Nephron progenitor cell (in vitro differentiated cells): ENCODE results near the gene SLA2.
"Not testable (repeated sequence)": the region's sequence is repeated elsewhere in the genome, so short reads cannot be mapped to it uniquely, and the experiment has no call there.

Experiments
- DNase-seq: peaks from one replicate; pipeline ENCODE4 v3.0.0; 2021
- H3K27ac Mint-ChIP-seq: 2 replicates; pipeline ENCODE4 v1.8.0; 2021; ENCODE audit warnings: mild to moderate bottlenecking, moderate library complexity, mixed read lengths
- H3K27me3 Mint-ChIP-seq: 2 replicates; pipeline ENCODE4 v1.8.0; 2021; ENCODE audit warnings: mild to moderate bottlenecking, low read depth, mixed read lengths; ENCODE audit not compliant: poor library complexity
- H3K36me3 Mint-ChIP-seq: 2 replicates; pipeline ENCODE4 v1.8.0; 2021; ENCODE audit warnings: low read depth, mixed read lengths
- H3K4me1 Mint-ChIP-seq: 2 replicates; pipeline ENCODE4 v1.8.0; 2021; ENCODE audit warnings: mixed read lengths
- H3K4me3 Mint-ChIP-seq: 2 replicates; pipeline ENCODE4 v1.8.0; 2021; ENCODE audit warnings: mild to moderate bottlenecking, moderate library complexity, mixed read lengths
- H3K9me3 Mint-ChIP-seq: 2 replicates; pipeline ENCODE4 v1.8.0; 2021; ENCODE audit warnings: mild to moderate bottlenecking, moderate library complexity, mixed read lengths
- TF ChIP-seq, protein P1 (sequence below): fragments of 200-600 bp; sonication (generic); IDR thresholded peaks from 2 replicates; pipeline ENCODE4 v1.5.0; 2021; ENCODE audit warnings: antibody characterized with exemption

The SLA2 gene

GRCh38 chr20:36645998-36646397 is at the start of gene SLA2:
Gene SLA2 (minus strand): TSS chr20:36646196. CDS start chr20:36641335, 4,861 bp downstream.
- H3K9me3 Mint-ChIP-seq, result no peaks in the 10 kb centered on the region
- H3K36me3 Mint-ChIP-seq, result no peaks in the 10 kb centered on the region
- no peaks in the 10 kb centered on the region for H3K4me1 Mint-ChIP-seq
- TF ChIP-seq, protein P1, sequence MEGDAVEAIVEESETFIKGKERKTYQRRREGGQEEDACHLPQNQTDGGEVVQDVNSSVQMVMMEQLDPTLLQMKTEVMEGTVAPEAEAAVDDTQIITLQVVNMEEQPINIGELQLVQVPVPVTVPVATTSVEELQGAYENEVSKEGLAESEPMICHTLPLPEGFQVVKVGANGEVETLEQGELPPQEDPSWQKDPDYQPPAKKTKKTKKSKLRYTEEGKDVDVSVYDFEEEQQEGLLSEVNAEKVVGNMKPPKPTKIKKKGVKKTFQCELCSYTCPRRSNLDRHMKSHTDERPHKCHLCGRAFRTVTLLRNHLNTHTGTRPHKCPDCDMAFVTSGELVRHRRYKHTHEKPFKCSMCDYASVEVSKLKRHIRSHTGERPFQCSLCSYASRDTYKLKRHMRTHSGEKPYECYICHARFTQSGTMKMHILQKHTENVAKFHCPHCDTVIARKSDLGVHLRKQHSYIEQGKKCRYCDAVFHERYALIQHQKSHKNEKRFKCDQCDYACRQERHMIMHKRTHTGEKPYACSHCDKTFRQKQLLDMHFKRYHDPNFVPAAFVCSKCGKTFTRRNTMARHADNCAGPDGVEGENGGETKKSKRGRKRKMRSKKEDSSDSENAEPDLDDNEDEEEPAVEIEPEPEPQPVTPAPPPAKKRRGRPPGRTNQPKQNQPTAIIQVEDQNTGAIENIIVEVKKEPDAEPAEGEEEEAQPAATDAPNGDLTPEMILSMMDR, result no peak
- DNase-seq, result no peak
- H3K27me3 Mint-ChIP-seq, result no peaks in the 10 kb centered on the region
- no peak within 1 kb of the TSS for H3K4me3 Mint-ChIP-seq
- H3K27ac Mint-ChIP-seq, result peak within 1 kb of the TSS; percentile 53

DNA sequence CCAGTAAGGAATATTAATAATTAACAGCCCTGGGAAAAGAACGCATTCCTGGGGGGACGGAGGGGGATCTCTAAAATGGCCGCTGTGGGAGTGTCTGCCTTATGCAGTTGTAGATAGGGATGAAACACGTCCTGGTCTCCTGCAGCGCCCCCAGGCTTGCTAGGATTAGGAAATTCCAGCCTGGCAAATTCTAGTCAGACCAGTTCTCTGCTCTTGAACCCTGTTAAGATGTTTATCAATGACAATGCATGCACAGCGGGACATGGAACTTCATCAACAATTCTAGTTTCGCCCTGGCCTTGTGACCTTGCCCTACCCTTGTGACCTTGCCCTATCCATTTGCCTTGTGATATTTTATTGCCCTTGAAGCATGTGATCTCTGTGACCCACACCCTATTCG is 49.5 kb upstream of the SLA2 start:
- Mint-ChIP-seq H3K36me3 (peaks cover 22% of the 10 kb centered on the region), H3K4me1 (peaks cover 13% of the 10 kb centered on the region), H3K9me3 (peaks cover 18% of the 10 kb centered on the region)
- not testable (repeated sequence) for H3K4me3 Mint-ChIP-seq, H3K27ac Mint-ChIP-seq, DNase-seq, H3K27me3 Mint-ChIP-seq

- peaks cover 18% of the 10 kb centered on the region for H3K36me3 Mint-ChIP-seq
- TF ChIP-seq, protein P1, result no peak
- no peak overlapping the region for H3K4me3 Mint-ChIP-seq
These were observed 42.6 kb upstream of the SLA2 start for GRCh38 chr20:36688630-36689029.

GRCh38 chr20:36687850-36688249 is 41.9 kb upstream of the SLA2 start:
- Mint-ChIP-seq H3K4me1 (no peaks in the 10 kb centered on the region), H3K9me3 (no peaks in the 10 kb centered on the region), H3K36me3 (peaks cover 18% of the 10 kb centered on the region), H3K27ac (no peak overlapping the region), H3K4me3 (no peak overlapping the region), H3K27me3 (peaks cover 4% of the 10 kb centered on the region)
- DNase-seq, result no peak
- TF ChIP-seq, protein P1, result no peak

More at GRCh38 chr20:36688630-36689029, 42.6 kb upstream of the SLA2 start:
- DNase-seq, result no peak
- Mint-ChIP-seq H3K27me3 (peaks cover 4% of the 10 kb centered on the region), H3K27ac (peak overlapping the region; percentile 25), H3K9me3 (no peaks in the 10 kb centered on the region), H3K4me1 (no peaks in the 10 kb centered on the region)

- no peak for DNase-seq
- Mint-ChIP-seq H3K27ac (no peak overlapping the region), H3K4me3 (no peak overlapping the region), H3K4me1 (no peaks in the 10 kb centered on the region), H3K27me3 (peaks cover 4% of the 10 kb centered on the region), H3K9me3 (no peaks in the 10 kb centered on the region), H3K36me3 (peaks cover 23% of the 10 kb centered on the region)
- TF ChIP-seq, protein P1, result no peak
These were observed 40.9 kb upstream of the SLA2 start for GRCh38 chr20:36686944-36687343.

DNA sequence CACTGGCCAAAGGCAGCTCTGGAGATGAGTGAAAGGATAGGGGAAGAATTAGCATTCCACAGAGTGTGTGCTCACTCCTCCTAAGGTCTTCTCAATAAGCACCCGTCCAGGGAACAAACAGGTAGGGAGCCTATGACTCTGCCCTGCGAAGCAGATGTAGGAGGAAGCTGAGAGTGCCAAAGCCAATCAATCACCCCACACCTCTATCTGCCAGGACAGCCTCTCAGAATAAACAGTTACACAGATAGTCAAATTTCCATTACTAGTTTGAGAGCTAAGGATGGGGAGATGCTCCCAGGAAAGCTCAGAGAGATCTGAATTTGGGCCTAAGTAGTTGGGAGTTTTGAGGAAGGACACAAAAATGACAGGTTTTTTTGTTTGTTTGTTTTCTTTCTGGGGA is 40.5 kb upstream of the SLA2 start:
- H3K9me3 Mint-ChIP-seq, result no peaks in the 10 kb centered on the region
- H3K4me3 Mint-ChIP-seq, result no peak overlapping the region
- H3K27ac Mint-ChIP-seq, result no peak overlapping the region
- peaks cover 25% of the 10 kb centered on the region for H3K36me3 Mint-ChIP-seq
- TF ChIP-seq, protein P1, result no peak
- DNase-seq, result no peak
- no peaks in the 10 kb centered on the region for H3K4me1 Mint-ChIP-seq
- peaks cover 4% of the 10 kb centered on the region for H3K27me3 Mint-ChIP-seq
